HG03575 (cell line): ENCODE measurements around the gene SLC9B2.
"Not testable (repeated sequence)": the region's sequence is repeated elsewhere in the genome, so short reads cannot be mapped to it uniquely, and the experiment has no call there.

Experiments used
- ATAC-seq: cut with Tn5 transposase; IDR thresholded peaks from one replicate; pipeline ENCODE4 v1.9.1; 2021; ENCODE audit not compliant: unreplicated experiment, insufficient number of reproducible peaks, low FRiP score; ENCODE audit errors: extremely low read depth

SLC9B2 gene

DNA sequence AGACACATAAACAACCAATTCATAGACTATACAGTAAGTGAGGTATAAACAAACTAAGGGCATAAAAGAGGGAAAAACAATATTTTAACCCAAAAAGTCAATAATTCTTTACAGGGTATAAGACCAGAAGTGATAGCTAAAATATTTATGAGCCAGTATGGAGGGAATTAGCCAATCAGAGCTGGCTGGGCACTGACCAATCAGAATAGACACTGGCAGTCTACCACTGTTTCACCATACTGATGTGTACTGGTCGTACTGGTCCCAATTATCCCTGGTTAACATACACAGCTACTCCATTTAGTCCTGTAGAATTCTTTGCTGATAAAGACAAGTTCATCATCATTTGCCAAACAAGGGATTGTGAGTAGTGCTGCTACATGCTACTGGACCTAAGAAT, 47.3 kb downstream of the SLC9B2 start:
- no peak for ATAC-seq

- no peak for ATAC-seq
These were observed 49.7 kb downstream of the SLC9B2 start for GRCh38 chr4:103026868-103027267.

DNA sequence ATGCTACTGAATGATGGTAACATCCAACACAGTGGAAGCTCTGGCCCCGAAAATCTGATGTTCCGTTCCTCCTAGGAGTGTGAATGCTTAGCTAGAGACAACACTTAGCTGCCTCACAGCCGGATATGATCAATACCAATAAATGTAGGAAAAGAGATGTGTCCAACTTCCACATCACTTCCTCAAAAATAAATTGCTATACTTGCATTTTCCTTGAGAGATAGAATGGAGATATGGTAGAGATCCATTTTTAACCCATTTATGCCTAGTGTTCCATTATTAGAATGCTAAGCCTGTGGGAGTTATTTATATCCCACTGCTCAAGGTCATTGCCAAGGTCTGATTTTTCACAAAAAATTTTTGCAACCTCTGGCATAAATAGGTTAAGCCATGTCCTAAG, 51.6 kb downstream of the SLC9B2 start:
- no peak for ATAC-seq

DNA sequence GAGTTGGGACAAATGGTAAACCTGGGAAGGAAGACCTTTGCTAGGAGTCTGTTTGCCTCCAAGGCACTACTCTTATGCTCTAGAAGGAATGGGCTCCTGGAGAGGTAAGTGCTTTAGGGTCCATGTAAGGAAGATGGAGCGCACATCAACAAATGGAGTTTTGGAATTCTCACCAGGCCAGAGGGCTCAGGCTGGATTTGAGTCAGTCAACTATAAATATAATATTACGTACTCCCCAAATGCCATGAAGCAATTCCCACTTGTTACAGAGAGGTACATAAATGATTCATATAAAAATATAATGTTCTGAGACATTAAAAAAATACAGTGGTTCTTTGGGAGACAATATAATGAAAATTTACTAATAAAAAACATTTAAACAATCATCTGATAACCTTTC, 55.4 kb downstream of the SLC9B2 start:
- ATAC-seq: no peak

- peak; percentile 74 for ATAC-seq
These were observed 57.0 kb downstream of the SLC9B2 start, which contains the start of gene SLC9B1 for GRCh38 chr4:103019308-103020124. Gene SLC9B1 (minus strand): TSS chr4:103019705. CDS start chr4:102991711, 27,994 bp downstream.

- ATAC-seq: no peak
These were observed 57.9 kb downstream of the SLC9B2 start for GRCh38 chr4:103018391-103019307.

DNA sequence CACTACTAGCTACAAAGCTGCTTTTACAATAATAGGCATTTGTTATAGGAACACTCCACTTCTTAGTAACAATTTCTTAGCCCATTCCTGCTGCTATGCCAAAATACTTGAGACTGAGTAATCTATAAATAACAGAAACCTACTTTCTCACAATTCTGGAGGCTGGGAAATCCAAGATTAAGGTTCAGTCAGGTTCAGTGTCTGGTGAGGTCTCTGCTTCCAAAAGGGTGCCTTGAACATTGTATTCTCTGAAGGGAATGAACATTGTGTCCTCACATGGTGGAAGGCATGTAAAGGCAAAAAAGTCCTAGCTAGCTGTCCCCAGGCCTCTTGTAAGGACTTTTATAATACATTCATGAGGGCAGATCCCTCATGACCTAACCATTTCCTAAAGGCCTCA, 64.0 kb downstream of the SLC9B2 start:
- ATAC-seq: no peak

DNA sequence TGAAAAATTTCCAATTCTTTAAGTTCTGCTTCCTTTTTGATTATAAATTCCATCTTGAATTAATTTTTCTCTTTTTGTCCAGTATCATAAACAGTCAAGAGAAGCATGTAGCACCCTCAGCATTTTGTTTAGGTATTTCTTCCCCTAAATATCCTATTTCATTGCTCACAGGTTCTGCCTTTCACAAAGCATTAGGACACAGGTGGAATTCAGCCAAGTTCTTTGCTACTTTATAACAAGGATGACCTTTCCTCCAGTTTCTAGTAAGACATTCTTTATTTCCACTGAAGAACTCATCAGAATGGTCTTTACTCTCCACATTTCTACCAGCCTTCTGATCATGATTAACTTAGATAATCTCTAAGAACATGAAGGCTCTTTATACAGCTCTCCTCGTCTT, 64.5 kb downstream of the SLC9B2 start:
- ATAC-seq: no peak

DNA sequence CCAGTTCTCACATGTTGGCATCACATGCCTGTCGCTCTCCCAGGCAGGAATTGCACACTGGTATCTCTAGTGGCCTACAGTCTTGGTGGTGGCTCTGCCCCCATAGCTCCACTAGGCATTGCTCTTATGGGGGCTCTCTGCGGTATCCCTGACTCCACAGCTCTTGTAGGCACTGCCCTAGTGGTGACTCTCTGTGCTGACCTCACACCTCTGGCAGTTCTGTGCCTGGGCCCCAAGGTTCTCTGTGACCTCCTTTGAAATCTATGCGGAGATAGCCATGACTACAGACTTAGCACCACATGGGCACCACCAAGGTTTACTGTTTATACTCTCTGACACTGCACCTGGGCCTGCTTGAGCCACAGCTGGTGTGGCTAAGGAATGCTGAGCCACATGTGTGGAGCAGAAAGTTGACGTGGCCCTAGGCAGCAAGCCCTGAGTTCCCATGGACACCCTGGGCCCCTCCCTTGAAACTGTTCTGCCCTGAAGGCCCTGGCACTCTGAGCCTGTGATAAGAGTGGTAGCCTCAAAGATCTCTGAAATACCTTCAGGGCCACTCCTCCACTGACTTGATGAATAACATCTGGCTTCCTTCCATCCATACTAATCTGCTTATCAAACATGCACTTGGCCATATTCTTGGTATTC, 65.1 kb downstream of the SLC9B2 start:
- ATAC-seq: no peak

DNA sequence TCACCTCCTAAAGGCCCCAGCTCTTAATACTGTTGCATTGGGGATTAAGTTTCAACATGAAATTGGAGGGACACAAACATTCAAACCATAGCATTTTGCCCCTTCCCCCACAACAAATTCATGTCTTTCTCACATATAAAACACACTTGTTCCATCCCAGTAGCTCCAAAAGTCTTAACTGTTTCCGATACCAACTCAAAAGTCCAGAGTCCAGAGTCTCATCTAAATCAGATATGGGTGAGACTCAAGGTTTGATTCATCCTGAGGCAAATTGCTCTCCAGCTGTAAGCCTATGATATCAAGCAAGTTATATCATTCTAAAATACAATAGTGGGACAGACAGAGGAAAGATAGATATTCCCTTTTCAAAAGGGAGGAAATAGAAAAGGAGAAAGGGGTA, 65.8 kb downstream of the SLC9B2 start:
- ATAC-seq: no peak

- peak; percentile 81 for ATAC-seq
These were observed 67.5 kb downstream of the SLC9B2 start for GRCh38 chr4:103008875-103009729.

GRCh38 chr4:103002551-103002950, 74.0 kb downstream of the SLC9B2 start:
- ATAC-seq: no peak

DNA sequence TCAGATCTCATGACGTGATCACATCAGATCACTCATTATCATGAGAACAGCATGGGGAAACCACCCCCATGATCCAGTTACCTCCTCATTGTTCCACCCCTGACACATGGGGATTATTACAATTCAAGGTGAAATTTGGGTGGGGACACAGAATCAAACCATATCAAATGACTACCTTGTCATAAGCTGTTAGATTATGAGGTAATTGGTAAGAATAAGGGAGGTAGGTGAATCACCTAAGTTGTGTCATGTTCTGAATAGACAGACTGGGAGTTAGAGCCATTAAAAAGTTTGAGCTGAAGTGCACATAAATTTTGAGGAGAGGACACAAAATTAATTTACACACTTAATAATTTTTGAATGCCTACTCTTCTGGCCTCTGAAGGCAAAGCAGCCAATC, 81.8 kb downstream of the SLC9B2 start:
- no peak for ATAC-seq

- not testable (repeated sequence) for ATAC-seq
These were observed 82.6 kb downstream of the SLC9B2 start for GRCh38 chr4:102993985-102994384.

GRCh38 chr4:102988429-102989020, 88.0 kb downstream of the SLC9B2 start:
- ATAC-seq: no peak

GRCh38 chr4:102981005-102981404, 95.6 kb downstream of the SLC9B2 start:
- ATAC-seq: no peak
